Activated CD4-positive, alpha-beta T cell treated with anti-CD3 and anti-CD28 coated beads, Interleukin-2, Interleukin-6, amounts not matched to agents 100 ng/mL and 50 ng/mL, durations not matched to agents 16 hours and 8 hours (primary cell): ENCODE results near the gene SPEG.

ENCODE experiments used
- DNase-seq: peaks from one replicate; pipeline ENCODE4 v3.0.0-alpha.2; 2020

The SPEG gene

GRCh38 chr2:219538504-219538951 is 103.9 kb downstream of the SPEG start:
- DNase-seq, result no peak

- no peak for DNase-seq
Measured at GRCh38 chr2:219538956-219539788, 104.5 kb downstream of the SPEG start.

DNA sequence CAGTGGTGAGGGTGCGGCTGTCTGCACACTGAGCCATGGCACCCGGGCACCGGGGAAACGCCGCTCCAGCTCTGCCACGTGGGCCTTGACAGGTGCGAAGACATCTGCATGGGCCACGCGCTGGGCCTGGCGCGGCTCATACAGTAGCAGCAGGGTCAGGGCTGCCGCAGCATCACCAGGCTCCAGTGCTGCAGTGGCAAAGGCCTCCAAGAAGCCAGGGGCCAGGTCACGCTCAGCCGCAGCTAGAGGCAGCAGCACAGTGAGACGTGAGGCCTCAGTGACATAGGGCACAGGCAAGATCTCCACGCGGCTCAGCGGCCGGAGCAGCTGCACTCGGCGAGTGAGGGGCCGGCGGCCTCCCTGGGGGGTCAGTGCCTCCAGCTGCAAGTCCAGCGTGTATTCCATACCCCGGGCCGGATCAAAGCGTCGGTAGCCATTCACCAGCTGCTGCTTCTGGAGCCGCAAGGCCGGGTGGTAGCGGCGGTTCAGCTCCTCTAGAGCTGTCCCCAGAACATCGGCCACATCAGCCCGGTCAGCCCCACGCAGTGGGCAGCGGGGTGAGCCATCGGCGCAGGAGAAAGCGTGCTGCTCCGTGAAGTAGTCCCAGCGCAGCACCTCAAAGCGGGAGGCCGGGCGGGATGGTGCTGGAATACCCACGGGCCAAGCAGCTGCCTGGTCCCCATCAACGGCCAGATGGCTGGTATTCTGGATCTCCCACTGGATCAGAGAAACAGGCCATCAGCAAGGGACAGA is 105.5 kb downstream of the SPEG start:
- DNase-seq, result no peak

DNA sequence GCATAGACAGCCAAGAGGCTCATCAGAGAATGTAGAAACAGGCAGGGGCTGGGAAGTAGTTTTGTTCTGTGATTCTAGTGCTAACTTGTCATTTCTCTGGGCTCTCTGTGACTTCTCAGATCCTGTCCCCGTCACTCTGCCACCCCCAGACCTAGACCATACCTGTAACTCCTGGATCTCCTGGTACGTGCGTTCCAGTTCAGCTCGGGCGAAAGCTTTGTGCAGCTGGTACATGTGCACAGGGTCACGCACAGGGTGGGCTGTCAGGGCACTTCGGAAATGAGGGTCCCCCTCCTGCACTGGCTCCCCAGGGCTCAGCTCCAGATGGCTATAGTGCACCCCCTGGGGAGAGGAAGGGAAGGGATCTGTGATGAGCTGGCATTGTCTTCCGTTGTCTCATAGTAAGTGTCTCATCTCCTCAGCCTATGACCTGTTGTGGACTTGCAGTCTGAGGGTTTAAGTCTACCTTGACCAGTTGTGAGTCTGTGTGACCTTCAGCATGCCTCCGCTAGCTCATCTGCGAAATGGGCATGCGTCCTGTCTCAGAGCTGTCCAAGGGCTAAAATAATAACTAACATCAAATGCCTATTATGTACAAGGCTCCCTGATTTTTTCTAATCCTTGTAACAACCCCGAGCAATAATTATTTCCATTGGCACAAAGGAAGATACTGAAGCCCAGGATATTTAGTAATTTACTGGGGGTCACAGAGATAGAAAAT is 106.3 kb downstream of the SPEG start:
- DNase-seq, result no peak

DNA sequence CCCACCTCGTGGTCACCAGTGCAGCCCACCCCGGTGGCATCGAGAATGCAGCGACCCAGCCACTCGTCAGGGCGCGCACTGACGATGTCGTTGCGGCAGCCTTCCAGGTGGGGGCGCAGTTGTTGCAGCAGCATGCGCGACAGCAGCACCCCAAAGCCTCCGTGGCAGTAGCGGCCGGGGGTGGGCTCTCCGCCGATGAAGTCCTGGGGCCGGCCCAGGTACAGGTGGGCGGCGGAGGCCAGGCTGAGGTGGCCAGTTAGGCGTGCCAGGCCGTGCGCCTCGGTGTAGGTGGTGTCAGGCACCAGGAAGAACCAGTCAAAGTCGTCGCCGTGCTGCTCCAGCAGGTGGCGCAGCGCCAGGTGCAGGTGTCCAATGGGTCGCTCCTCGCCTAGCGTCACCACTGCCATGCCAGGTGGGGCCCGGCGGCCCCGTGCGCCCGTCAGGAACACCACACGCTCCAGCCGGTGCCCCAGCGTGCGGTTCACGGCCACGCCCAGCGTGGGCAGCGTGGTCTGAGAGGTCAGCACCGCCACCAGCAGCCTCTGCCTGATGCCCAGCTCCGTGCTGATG is 107.1 kb downstream of the SPEG start:
- DNase-seq, result peak; percentile 93

DNA sequence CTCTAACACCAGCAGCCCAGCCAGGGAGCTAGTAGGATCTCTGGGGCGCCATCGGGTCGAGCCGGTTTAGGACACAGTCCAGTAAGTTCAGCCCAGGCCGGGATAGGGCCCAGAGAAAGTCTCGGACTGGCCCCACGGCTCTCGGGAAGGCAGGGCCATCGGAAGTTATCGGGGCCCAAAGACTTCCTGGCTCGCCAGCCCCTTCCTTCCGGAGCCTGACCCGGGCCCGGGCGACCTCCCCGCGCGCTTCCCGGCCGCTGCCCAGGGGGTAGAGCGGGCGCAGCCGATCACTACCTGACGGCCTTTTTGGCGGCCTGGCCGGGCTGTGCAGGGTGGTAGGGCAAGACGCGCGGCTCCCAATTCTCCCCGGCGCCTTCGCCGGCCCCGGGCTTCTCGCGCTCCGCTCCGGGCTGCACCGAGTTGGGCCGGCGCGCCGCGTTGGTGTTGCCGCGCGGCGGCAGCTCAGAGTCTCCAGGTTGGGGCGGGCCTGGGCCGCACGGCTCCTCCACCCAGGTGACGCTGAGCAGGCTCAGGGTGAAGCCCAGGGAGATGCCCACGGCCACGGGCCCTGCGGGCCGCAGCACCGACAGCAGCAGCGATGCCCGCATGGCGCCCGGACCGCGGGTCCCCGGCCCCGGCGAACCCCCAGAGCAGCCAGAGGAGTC is 108.4 kb downstream of the SPEG start:
- DNase-seq, result peak; percentile 53

DNA sequence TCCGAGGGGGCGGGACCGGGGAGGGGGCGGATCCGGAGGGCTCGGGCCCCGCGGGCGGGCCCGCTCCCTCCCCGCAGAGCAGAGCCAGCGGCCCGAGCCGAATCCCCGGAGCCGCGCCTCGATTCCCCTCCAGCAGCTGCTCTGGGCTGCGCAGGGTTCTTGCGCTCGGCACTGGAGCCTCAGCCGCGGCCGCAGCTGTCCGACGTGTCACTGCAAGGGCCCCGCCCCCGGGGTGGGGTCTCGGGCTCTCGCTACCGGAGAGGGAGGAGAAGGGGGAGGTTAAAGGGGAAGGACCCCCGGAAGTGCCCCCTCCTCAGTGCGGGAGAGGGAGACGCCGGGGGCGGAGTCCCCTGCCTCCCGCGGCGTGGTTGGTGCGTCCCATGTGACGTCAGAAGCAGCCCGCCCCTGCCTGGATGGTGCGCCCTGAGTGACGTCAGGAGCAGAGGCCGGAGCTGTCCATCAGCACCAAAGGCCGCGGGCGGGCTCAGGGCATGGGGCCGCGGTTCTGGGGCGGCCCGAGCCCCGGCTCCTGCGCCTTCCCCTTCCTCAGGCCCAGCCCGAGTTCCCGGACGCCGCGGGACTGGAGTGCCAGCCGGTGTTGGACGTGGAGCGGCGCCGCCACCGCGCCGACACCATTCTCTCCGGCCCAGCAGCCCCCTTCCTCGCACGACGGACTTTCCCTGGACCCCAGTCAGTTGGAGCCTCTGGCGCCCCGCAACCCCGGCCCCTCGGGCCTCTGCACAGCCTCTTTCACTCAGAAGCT is 109.1 kb downstream of the SPEG start, which contains the start of the genes CHPF and TMEM198:
Gene CHPF, minus strand, starts transcription at position 214 of the 763 bp plus-strand sequence. CDS start 271 bp downstream, outside the sequence.
Gene TMEM198, plus strand, starts transcription at position 433 of the 763 bp plus-strand sequence. CDS start 700 bp downstream, outside the sequence.
- peak; percentile 98 for DNase-seq

DNA sequence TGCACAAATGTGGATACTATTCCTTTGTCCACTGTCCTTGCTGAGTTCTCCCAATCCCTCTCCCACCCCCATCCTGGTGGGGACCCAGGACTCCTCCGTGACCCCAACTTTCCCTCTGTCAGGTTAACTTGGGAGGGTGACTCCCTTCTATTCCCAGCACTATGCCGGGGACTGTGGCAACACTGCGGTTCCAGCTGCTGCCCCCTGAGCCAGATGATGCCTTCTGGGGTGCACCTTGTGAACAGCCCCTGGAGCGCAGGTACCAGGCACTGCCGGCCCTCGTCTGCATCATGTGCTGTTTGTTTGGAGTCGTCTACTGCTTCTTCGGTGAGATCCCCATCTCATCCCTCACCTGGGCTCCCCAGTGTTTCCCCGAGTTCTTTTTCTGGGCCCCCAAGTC is 109.9 kb downstream of the SPEG start:
- no peak for DNase-seq

- DNase-seq, result no peak
Measured at GRCh38 chr2:219545295-219545942, 110.8 kb downstream of the SPEG start.

DNA sequence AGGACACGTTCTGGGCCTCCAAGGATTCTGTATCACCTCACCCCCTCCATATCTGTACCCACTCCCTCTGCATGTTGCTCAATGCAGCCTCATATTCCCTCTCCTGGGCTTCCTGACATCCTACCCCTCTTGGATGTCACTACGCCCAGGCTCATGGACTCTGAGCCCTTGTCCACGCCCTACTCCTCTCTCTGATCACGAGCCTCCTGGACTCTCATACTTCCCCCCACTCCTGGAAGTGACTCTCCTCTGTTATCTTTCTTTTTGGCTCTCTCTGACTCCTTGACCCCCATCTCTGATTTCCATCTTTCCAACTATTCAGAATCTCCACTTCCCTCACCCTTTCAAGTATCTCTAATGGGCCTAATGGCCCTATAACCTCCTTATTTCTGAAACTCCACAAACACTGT is 111.3 kb downstream of the SPEG start:
- DNase-seq, result no peak

- no peak for DNase-seq
Measured at GRCh38 chr2:219547621-219548020, 113.0 kb downstream of the SPEG start.
